Activated naive CD4-positive, alpha-beta T cell treated with anti-CD3 and anti-CD28 coated beads for 36 hours (primary cell): ENCODE data around the gene NBEAL2. TPM values are rescaled to one million over a fixed set of nuclear protein-coding genes. Genes with fewer than 3 reads are reported as not detected.
A peak's percentile ranks its signal among the peaks of the same experiment; 100 is the strongest.

ENCODE experiments used
- CTCF ChIA-PET: fragments of 350-600 bp; sonication (Branson Sonifier 250); formaldehyde crosslinking; loops from one replicate; lab custom pipeline; 2021; ENCODE audit warnings: antibody characterized with exemption; lab: Charles Lee
- DNase-seq: peaks from one replicate; pipeline ENCODE4 v3.0.0-alpha.2; 2020
- H3K27ac Mint-ChIP-seq: one replicate; pipeline ENCODE4 v1.8.0; 2021; ENCODE audit warnings: mild to moderate bottlenecking, mixed read lengths
- H3K27me3 Mint-ChIP-seq: one replicate; pipeline ENCODE4 v1.8.0; 2021; ENCODE audit warnings: low read depth, mixed read lengths
- H3K36me3 Mint-ChIP-seq: one replicate; pipeline ENCODE4 v1.8.0; 2021; ENCODE audit warnings: low read depth, mixed read lengths
- H3K4me1 Mint-ChIP-seq: one replicate; pipeline ENCODE4 v1.8.0; 2021; ENCODE audit warnings: low read depth, mixed read lengths
- H3K4me3 Mint-ChIP-seq: one replicate; pipeline ENCODE4 v1.8.0; 2021; ENCODE audit warnings: mild to moderate bottlenecking, moderate library complexity, mixed read lengths
- H3K9me3 Mint-ChIP-seq: one replicate; pipeline ENCODE4 v1.8.0; 2021; ENCODE audit warnings: mixed read lengths
- intact Hi-C: fragments of 100-400 bp; cut with micrococcal nuclease; formaldehyde crosslinking; loops from one replicate; pipeline ENCODE4 v1.15.1; 2023
- total RNA-seq, 2 experiments: library from RNA; stranded (reverse); gene quantifications; one replicate each; pipeline ENCODE4 v1.2.3, GENCODE V29; 2021

Gene NBEAL2
- total RNA-seq, 2 experiments from 2014 or later = 85.0 to 92.4 TPM

DNA sequence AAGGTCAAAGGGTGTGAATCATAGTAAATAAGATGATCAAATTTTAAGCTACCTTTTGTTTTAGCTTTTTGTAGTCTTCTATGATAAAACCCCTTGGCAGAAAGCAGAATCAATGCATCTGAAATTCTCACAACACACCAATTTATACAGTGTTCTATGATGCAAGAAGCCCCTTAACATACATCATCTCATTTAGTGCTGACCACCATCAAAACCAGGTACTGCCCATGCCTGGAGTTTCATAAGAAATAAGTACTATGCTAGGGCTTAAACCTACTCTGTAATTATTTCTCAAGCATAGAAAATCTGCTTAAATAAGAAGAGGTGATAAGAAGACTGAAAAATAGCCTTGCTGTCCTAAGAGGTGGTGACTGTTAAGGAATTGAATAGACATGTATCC lies 67.6 kb downstream of the NBEAL2 start:
- CTCF ChIA-PET = interaction anchor here (0.7 to 1.3 kb wide), 2 partner anchors 26 to 48 kb away, joined by 3 read pairs; no protein-coding TSS in a partner anchor
- Mint-ChIP-seq H3K27ac (no peak overlapping the region), H3K4me1 (peaks cover 16% of the 10 kb centered on the region), H3K4me3 (no peak overlapping the region), H3K27me3 (no peaks in the 10 kb centered on the region), H3K9me3 (no peaks in the 10 kb centered on the region), H3K36me3 (peaks cover 4% of the 10 kb centered on the region)
- no peak for DNase-seq
- intact Hi-C loops = no loop called here

DNA sequence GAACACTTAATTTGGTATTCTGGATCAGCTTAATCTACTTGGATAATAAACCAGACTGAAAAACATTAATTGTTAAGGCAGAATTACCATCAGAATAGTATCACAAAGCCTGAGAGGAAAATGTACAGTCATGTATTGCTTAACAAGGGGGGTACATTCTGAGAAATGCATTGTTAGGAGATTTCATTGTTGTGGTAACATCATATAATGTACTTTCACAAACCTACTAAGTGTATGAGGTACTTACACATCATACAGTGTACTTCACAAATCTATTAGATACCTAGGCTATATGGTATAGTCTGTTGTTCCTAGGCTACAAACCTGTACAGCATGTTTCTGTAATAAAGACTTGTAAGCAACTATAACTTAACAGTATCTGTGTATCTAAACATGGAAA lies 68.2 kb downstream of the NBEAL2 start:
- Mint-ChIP-seq H3K36me3 (peaks cover 4% of the 10 kb centered on the region), H3K27ac (no peak overlapping the region), H3K9me3 (no peaks in the 10 kb centered on the region), H3K4me1 (peaks cover 16% of the 10 kb centered on the region), H3K4me3 (no peak overlapping the region), H3K27me3 (no peaks in the 10 kb centered on the region)
- intact Hi-C loops = no loop called here
- CTCF ChIA-PET = interaction anchor here (1.3 kb wide), 1 partner anchor 48 kb away, joined by 3 read pairs; no protein-coding TSS in a partner anchor
- DNase-seq = no peak

DNA sequence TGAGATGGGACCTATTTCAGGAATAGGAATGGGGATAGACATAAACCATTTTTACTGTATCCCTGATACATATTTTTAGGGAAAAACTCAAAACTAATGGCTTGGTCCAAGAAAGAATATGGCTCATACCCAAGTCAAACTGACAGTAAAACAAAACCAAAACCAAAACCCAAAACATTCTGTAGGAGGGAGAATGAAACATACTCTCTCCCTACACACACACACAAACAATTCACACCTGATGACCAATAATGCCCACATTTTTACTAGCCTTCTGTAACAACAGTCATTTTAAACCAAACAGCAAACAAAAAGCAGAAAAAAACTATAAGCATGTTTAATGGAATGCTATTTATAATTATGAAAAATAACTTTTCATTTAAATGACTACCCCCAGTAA lies 74.9 kb downstream of the NBEAL2 start:
- H3K27me3 Mint-ChIP-seq = no peaks in the 10 kb centered on the region
- peaks cover 24% of the 10 kb centered on the region for H3K36me3 Mint-ChIP-seq
- no peak overlapping the region for H3K4me3 Mint-ChIP-seq
- no peaks in the 10 kb centered on the region for H3K9me3 Mint-ChIP-seq
- CTCF ChIA-PET = no interaction called here
- no peak for DNase-seq
- H3K4me1 Mint-ChIP-seq = peaks cover 39% of the 10 kb centered on the region
- H3K27ac Mint-ChIP-seq = no peak overlapping the region
- intact Hi-C loops = no loop called here

DNA sequence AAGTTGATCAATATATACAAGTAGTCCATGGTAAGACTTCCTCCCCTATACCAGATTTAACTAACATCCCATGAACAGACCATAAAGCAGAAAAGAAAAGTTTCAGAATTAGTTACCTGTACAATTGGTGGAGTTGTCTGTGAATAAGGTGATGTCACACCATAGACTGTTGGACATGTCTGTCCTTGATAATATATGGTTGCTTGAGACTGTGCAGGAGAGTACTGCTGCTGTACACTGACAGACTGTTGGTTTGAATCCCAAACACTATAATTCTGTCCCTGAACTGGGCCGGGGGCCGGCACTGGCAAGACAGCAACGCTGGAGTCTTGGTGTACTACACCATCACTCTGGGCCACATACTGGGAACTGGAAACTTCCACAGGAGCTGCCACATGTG lies 77.2 kb downstream of the NBEAL2 start:
- H3K36me3 Mint-ChIP-seq = peaks cover 30% of the 10 kb centered on the region
- peaks cover 43% of the 10 kb centered on the region for H3K4me1 Mint-ChIP-seq
- peak overlapping the region; percentile 1 for H3K27ac Mint-ChIP-seq
- H3K9me3 Mint-ChIP-seq = no peaks in the 10 kb centered on the region
- DNase-seq = no peak
- CTCF ChIA-PET = interaction anchor here (0.7 kb wide), 1 partner anchor 18 kb away, joined by 3 read pairs; no protein-coding TSS in a partner anchor
- no peaks in the 10 kb centered on the region for H3K27me3 Mint-ChIP-seq
- intact Hi-C loops = loop anchor here (1.0 to 2.0 kb wide), 4 partner anchors 18 to 363 kb away; partner anchors contain the start of gene ALS2CL
- no peak overlapping the region for H3K4me3 Mint-ChIP-seq

DNA sequence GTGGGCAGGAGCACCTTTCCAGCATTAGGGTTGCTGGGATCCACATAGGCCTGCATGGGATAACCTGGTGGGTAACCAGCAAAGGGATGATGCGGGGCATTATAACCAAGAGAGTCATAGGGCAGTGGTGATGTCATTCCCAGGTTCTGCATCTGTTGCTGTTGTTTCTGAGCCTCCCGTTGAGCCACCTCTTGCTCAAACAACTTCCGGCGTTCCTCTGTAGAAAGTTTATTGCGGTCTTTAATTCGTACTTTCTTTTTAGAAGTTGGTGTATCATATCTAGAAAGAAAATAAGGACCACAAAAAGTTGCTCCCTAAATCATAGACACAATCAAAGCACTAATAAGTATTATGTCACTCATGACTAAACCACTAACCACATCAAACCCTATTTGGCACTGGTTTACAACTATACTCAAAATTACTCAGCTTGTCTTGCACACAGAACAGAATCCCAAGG lies 77.8 kb downstream of the NBEAL2 start:
- Mint-ChIP-seq H3K9me3 (no peaks in the 10 kb centered on the region), H3K27me3 (no peaks in the 10 kb centered on the region), H3K36me3 (peaks cover 35% of the 10 kb centered on the region), H3K4me1 (peaks cover 45% of the 10 kb centered on the region), H3K27ac (no peak overlapping the region), H3K4me3 (no peak overlapping the region)
- DNase-seq = peak; percentile 72
- intact Hi-C loops = loop anchor here (1.0 to 2.0 kb wide), 4 partner anchors 18 to 364 kb away; partner anchors contain the start of gene ALS2CL
- CTCF ChIA-PET = no interaction called here

Other genes with a start within 250 kb of the NBEAL2 start
- gene MYL3, start 116.2 kb upstream of the NBEAL2 start, total RNA-seq = not detected
- not detected for gene PTH1R, start 101.9 kb upstream of the NBEAL2 start, total RNA-seq
- 10 to 100 TPM; 37.6 to 43.0 TPM for gene CCDC12, start 2.9 kb upstream of the NBEAL2 start, total RNA-seq
- gene SETD2, start 184.4 kb downstream of the NBEAL2 start, total RNA-seq = 10 to 100 TPM; 27.7 to 28.1 TPM